OCI-LY7 (cell line): Measurements from ENCODE around the gene CRACR2B. TPM values are rescaled to one million over a fixed set of nuclear protein-coding genes. Genes with fewer than 3 reads are reported as not detected.

Experiments
- BruUV-seq: library from RNA; stranded (reverse); fragments of 400-500 nt; replicated peaks from 2 replicates; lab custom pipeline; 2021; lab: Mats Ljungman, UMichigan
- CTCF ChIA-PET: fragments of 300-600 bp; sonication (Branson Sonifier 250); formaldehyde crosslinking; loops from one replicate; lab custom pipeline; 2022; ENCODE audit warnings: antibody characterized with exemption; ENCODE audit not compliant: unreplicated experiment; lab: Charles Lee
- POLR2A ChIA-PET: fragments of 300-600 bp; sonication (Branson Sonifier 250); formaldehyde crosslinking; loops from one replicate; lab custom pipeline; 2022; ENCODE audit warnings: antibody characterized with exemption; lab: Charles Lee
- DNase-seq: peaks from one replicate; pipeline ENCODE4 v3.0.0-alpha.2; 2015; ENCODE audit warnings: low spot score
- H2AFZ ChIP-seq: fragments of 200-600 bp; sonication (generic), shearing (Covaris generic); 2 replicates; pipeline ENCODE4 v1.6.1; 2014; ENCODE audit warnings: mild to moderate bottlenecking, antibody characterized with exemption, low read length, moderate library complexity
- H3K27ac ChIP-seq: fragments of 200-600 bp; sonication (generic); 2 replicates; pipeline ENCODE4 v1.5.1; 2014; ENCODE audit warnings: mixed run types, low read depth, mild to moderate bottlenecking, moderate library complexity, low read length, inconsistent platforms; ENCODE audit not compliant: poor library complexity, severe bottlenecking
- H3K36me3 ChIP-seq: fragments of 200-600 bp; sonication (generic); 2 replicates; pipeline ENCODE4 v1.6.1; 2014; ENCODE audit warnings: mild to moderate bottlenecking, antibody characterized with exemption, low read length, moderate library complexity, mixed read lengths; ENCODE audit not compliant: insufficient read depth
- H3K4me1 ChIP-seq: fragments of 200-600 bp; sonication (generic); 2 replicates; pipeline ENCODE4 v1.5.1; 2014; ENCODE audit warnings: mild to moderate bottlenecking, low read length; ENCODE audit not compliant: insufficient read depth, poor library complexity, severe bottlenecking
- H3K4me2 ChIP-seq: fragments of 200-600 bp; sonication (generic); 2 replicates; pipeline ENCODE4 v1.6.1; 2014; ENCODE audit warnings: mild to moderate bottlenecking, low read length
- H3K4me3 ChIP-seq: fragments of 200-600 bp; sonication (generic); 2 replicates; pipeline ENCODE4 v1.5.1; 2014; ENCODE audit warnings: mild to moderate bottlenecking, low read depth, low read length; ENCODE audit not compliant: poor library complexity, severe bottlenecking
- H3K79me2 ChIP-seq: fragments of 200-600 bp; sonication (generic); 2 replicates; pipeline ENCODE4 v1.6.1; 2016; ENCODE audit warnings: low read depth, mild to moderate bottlenecking, low read length, moderate library complexity, mixed read lengths; ENCODE audit not compliant: insufficient read depth
- H3K9me2 ChIP-seq: fragments of 200-600 bp; sonication (generic); 2 replicates; pipeline ENCODE4 v1.6.1; 2016; ENCODE audit warnings: mild to moderate bottlenecking, low read length, mixed read lengths; ENCODE audit not compliant: insufficient read depth
- H3K9me3 ChIP-seq: fragments of 200-600 bp; sonication (generic); 2 replicates; pipeline ENCODE4 v1.6.1; 2014; ENCODE audit warnings: mild to moderate bottlenecking, mixed run types, low read length, mixed read lengths
- H4K20me1 ChIP-seq: fragments of 200-600 bp; sonication (generic); 2 replicates; pipeline ENCODE4 v1.6.1; 2014; ENCODE audit warnings: mild to moderate bottlenecking, antibody characterized with exemption, low read length, moderate library complexity, mixed read lengths; ENCODE audit not compliant: insufficient read depth
- CTCF ChIP-seq: fragments of 200-600 bp; sonication (generic); conservative IDR thresholded peaks from 2 replicates; pipeline ENCODE4 v1.5.1; 2014; ENCODE audit warnings: mild to moderate bottlenecking, antibody characterized with exemption, low read length, moderate library complexity, mixed read lengths
- EZH2phosphoT487 ChIP-seq: fragments of 200-600 bp; sonication (generic); IDR thresholded peaks from 2 replicates; pipeline ENCODE4 v1.6.1; 2018; ENCODE audit warnings: low read depth, borderline replicate concordance, mild to moderate bottlenecking, mixed run types, antibody characterized with exemption, low read length, moderate library complexity, mixed read lengths
- intact Hi-C: fragments of 100-400 bp; cut with micrococcal nuclease; formaldehyde crosslinking; loops from one replicate; pipeline ENCODE4 v1.10.0; 2022; ENCODE audit not compliant: unreplicated experiment
- total RNA-seq, 2 experiments: library from RNA; depleted of rRNA in 1 of 2; stranded (reverse); fragments of >200 nt in 1 of 2; shearing (Covaris generic) in 1 of 2; gene quantifications; 2 replicates each; pipeline ENCODE4 v1.2.3, GENCODE V29; 2014 to 2022

The CRACR2B gene
- total RNA-seq, 2 experiments from 2014 or later, result 2.8 to 20.1 TPM

- H4K20me1 ChIP-seq, result no peaks in the 10 kb centered on the region
- intact Hi-C loops, result no loop called here
- no peaks in the 10 kb centered on the region for H3K9me2 ChIP-seq
- H3K27ac ChIP-seq, result no peak overlapping the region
- TF ChIP-seq CTCF (no peak), EZH2phosphoT487 (no peak)
- peak overlapping the region; percentile 76; the same call in 1 of the 2 replicates for H3K4me2 ChIP-seq
- H3K4me3 ChIP-seq, result no peak overlapping the region
- H3K79me2 ChIP-seq, result no peaks in the 10 kb centered on the region
- ChIA-PET POLR2A (no interaction called here), CTCF (no interaction called here)
- H3K36me3 ChIP-seq, result no peaks in the 10 kb centered on the region
- peaks cover 36% of the 10 kb centered on the region for H3K4me1 ChIP-seq
- no peak for DNase-seq
- no peak overlapping the region for H2AFZ ChIP-seq
- H3K9me3 ChIP-seq, result no peaks in the 10 kb centered on the region
- BruUV-seq, result no TSS peak
Observed at GRCh38 chr11:826227-826621, 1.5 kb upstream of the CRACR2B start.

- CTCF ChIA-PET, result no interaction called here
- POLR2A ChIA-PET, result no interaction called here
- TF ChIP-seq CTCF, result no peak
- TF ChIP-seq EZH2phosphoT487, result no peak
- BruUV-seq, result no TSS peak
- H3K4me3 ChIP-seq, result peak overlapping the region; percentile 62
- H2AFZ ChIP-seq, result peak overlapping the region; percentile 59; the same call in 1 of the 2 replicates
- no peaks in the 10 kb centered on the region for H3K36me3 ChIP-seq
- H3K9me2 ChIP-seq, result no peaks in the 10 kb centered on the region
- intact Hi-C loops, result no loop called here
- H3K9me3 ChIP-seq, result no peaks in the 10 kb centered on the region
- DNase-seq, result no peak
- no peak overlapping the region for H3K27ac ChIP-seq
- no peaks in the 10 kb centered on the region for H3K79me2 ChIP-seq
- no peaks in the 10 kb centered on the region for H4K20me1 ChIP-seq
- H3K4me2 ChIP-seq, result peak overlapping the region; percentile 76
- peaks cover 36% of the 10 kb centered on the region for H3K4me1 ChIP-seq
Observed at GRCh38 chr11:826836-827145, 928 bp upstream of the CRACR2B start.

- H3K4me1 ChIP-seq, result peaks cover 36% of the 10 kb centered on the region
- H2AFZ ChIP-seq, result peak overlapping the region; percentile 59; the same call in 1 of the 2 replicates
- H3K36me3 ChIP-seq, result no peaks in the 10 kb centered on the region
- H3K9me2 ChIP-seq, result no peaks in the 10 kb centered on the region
- H4K20me1 ChIP-seq, result no peaks in the 10 kb centered on the region
- CTCF ChIA-PET, result no interaction called here
- H3K9me3 ChIP-seq, result no peaks in the 10 kb centered on the region
- intact Hi-C loops, result no loop called here
- BruUV-seq, result no TSS peak
- H3K4me2 ChIP-seq, result peak overlapping the region; percentile 76
- H3K27ac ChIP-seq, result no peak overlapping the region
- TF ChIP-seq CTCF (no peak), EZH2phosphoT487 (no peak)
- H3K4me3 ChIP-seq, result peak overlapping the region; percentile 62
- peak; percentile 43 for DNase-seq
- no peaks in the 10 kb centered on the region for H3K79me2 ChIP-seq
- POLR2A ChIA-PET, result interaction anchor here (0.8 kb wide), 1 partner anchor 8 kb away, joined by 3 read pairs; no protein-coding TSS in a partner anchor
Observed at GRCh38 chr11:827146-827896, 398 bp upstream of the CRACR2B start.
